ENCODE data around the gene SUSD3.
"Not testable (repeated sequence)": the region's sequence is repeated elsewhere in the genome, so short reads cannot be mapped to it uniquely, and the experiment has no call there.

DNA sequence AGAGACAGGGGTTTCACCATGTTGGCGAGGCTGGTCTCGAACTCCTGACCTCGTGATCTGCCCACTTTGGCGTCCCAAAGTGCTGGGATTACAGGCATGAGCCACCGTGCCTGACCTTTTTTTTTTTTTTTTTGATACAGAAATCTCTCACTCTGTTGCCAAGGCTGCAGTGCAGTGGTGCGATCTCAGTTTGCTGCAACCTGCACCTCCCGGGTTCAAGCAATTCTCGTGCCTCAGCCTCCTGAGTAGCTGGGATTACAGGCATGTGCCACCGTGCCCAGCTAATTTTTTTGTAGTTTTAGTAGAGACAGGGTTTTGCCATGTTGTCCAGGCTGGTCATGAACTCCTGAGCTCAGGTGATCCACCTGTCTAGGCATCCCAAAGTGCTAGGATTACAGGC lies 59.0 kb downstream of the SUSD3 start:
- TF ChIP-seq, protein P1, sequence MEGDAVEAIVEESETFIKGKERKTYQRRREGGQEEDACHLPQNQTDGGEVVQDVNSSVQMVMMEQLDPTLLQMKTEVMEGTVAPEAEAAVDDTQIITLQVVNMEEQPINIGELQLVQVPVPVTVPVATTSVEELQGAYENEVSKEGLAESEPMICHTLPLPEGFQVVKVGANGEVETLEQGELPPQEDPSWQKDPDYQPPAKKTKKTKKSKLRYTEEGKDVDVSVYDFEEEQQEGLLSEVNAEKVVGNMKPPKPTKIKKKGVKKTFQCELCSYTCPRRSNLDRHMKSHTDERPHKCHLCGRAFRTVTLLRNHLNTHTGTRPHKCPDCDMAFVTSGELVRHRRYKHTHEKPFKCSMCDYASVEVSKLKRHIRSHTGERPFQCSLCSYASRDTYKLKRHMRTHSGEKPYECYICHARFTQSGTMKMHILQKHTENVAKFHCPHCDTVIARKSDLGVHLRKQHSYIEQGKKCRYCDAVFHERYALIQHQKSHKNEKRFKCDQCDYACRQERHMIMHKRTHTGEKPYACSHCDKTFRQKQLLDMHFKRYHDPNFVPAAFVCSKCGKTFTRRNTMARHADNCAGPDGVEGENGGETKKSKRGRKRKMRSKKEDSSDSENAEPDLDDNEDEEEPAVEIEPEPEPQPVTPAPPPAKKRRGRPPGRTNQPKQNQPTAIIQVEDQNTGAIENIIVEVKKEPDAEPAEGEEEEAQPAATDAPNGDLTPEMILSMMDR (conservative IDR thresholded peaks at IDR 0.05 in 1 of 2, IDR thresholded peaks at IDR 0.05 in 1 of 2; ENCODE audit: low read depth in 1 of 2, low read length in 2 of 2) = not testable (repeated sequence)
- not testable (repeated sequence) for TF ChIP-seq EZH2 (IDR thresholded peaks at IDR 0.05; ENCODE audit: low read length, missing control alignments)
